Stimulated activated CD4-positive, alpha-beta T cell treated with anti-CD3 and anti-CD28 coated beads, Interleukin-12 subunit alpha, Interleukin-12 subunit beta, amount 100 ng/mL, for 4 hours (primary cell): ENCODE measurements around the gene SLFN14.
"Not testable (repeated sequence)": the region's sequence is repeated elsewhere in the genome, so short reads cannot be mapped to it uniquely, and the experiment has no call there.

ENCODE experiments used
- DNase-seq: peaks from one replicate; pipeline ENCODE4 v3.0.0-alpha.2; 2020

SLFN14 gene

GRCh38 chr17:35560703-35561102 lies at the start of gene SLFN14:
Gene SLFN14, minus strand, starts transcription at chr17:35560819. Its CDS starts 2,757 bp downstream, at chr17:35558062.
- no peak for DNase-seq

GRCh38 chr17:35609831-35610230 lies 49.2 kb upstream of the SLFN14 start:
- no peak for DNase-seq

DNA sequence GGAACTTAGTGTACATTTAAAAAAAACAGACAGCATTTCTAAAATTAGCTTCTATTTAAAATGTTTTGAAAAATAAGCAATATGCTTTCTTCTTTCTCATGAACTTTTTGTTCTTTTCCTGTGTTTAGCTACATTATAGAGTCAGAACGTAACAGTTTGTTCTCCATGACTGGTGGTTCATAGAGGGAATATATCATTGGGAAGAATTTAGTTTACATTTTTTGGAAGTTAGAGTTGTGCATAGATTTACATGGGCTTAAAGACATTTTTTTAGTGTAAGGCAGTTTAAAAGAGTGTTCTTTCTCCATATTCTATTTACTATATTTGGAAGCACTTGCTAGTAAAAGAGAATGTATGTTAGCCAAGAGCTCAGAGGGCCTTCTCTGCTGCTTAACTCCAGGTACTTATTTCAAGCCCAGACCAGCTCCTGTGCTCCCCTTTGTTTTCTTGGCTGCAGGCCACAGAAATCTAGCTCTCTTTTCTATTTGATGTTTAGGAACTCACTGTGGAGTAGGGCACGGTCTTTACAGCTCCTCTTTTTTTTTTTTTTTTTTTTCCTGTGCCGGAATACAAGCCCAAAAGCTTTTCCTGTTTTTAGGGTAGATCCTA lies 46.7 kb upstream of the SLFN14 start:
- no peak for DNase-seq

- DNase-seq: no peak
Observed at GRCh38 chr17:35605678-35606077, 45.1 kb upstream of the SLFN14 start.

- no peak for DNase-seq
Observed at GRCh38 chr17:35603674-35604073, 43.1 kb upstream of the SLFN14 start.

- DNase-seq: no peak
Observed at GRCh38 chr17:35597604-35598003, 37.0 kb upstream of the SLFN14 start.

- DNase-seq: no peak
Observed at GRCh38 chr17:35596530-35597233, 36.1 kb upstream of the SLFN14 start.

- DNase-seq: no peak
Observed at GRCh38 chr17:35596072-35596471, 35.5 kb upstream of the SLFN14 start.

- no peak for DNase-seq
Observed at GRCh38 chr17:35588196-35588920, 27.7 kb upstream of the SLFN14 start.

GRCh38 chr17:35587074-35587961 lies 26.7 kb upstream of the SLFN14 start, which contains the start of gene AP2B1:
Gene AP2B1, plus strand, starts transcription at chr17:35587322. Its CDS starts 6,709 bp downstream, at chr17:35594031.
- DNase-seq: peak; percentile 94

- no peak for DNase-seq
Observed at GRCh38 chr17:35586569-35587073, 26.0 kb upstream of the SLFN14 start.

GRCh38 chr17:35584061-35584460 lies 23.4 kb upstream of the SLFN14 start:
- no peak for DNase-seq

- DNase-seq: no peak
Observed at GRCh38 chr17:35578929-35579432, 18.4 kb upstream of the SLFN14 start.

DNA sequence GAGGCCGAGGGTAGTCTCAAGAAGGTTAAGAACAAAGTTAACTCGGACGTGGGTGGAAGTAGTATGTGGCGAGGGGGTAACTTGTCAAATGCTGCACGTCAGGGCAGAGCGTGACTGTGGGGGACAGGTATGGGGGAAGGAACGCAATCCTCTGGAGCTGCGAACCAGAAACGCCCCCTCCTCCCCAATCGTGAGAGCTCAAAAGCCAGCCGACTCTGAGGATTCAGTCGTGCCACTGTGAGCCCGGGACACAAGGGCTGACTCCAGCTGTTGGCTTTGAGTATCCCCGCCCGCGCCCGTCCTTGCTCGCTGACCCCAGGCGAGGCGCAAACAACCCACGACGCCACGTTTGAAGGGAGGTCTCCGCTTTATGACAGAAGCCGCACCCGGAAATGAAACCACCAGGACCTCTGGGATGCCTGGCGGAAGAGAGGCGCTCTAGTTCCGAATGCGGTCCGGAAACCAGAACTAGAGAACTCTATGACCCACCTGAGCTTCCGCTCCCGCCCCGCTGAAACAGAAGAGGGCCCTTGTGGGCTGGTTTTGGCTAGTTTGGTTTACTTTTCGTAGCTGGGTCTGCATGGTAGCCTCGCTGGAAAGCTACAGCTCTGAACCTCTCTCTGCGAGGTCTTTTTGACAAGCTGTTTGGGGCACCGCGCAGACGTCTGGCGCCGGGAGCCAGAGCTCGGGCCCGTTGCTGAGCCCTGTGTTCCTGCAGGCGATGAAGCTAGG lies 17.7 kb upstream of the SLFN14 start, which contains the start of gene PEX12:
PEX12 (minus strand) TSS at position 375 of the 732 bp plus-strand sequence. CDS start 550 bp downstream, outside the sequence.
- DNase-seq: peak; percentile 79

DNA sequence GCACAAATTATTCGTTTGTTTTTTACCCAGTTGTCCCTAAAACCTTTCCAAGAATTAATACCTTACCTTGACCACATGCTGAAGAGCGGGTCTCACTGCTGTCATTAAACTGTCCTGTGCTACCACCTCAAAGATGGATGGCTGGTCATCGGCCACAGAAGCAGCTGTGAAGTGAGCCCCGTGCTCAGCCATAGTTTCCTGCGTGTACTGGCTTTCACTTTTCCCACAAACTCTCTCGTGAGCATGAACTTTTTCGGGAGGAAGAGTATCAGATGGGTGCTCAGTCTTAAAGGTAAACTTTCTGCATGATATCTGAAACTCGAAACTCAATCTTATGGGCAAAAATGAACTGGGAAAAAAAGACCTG lies 17.2 kb upstream of the SLFN14 start:
- DNase-seq: no peak

- DNase-seq: no peak
Observed at GRCh38 chr17:35575759-35576158, 15.1 kb upstream of the SLFN14 start.

DNA sequence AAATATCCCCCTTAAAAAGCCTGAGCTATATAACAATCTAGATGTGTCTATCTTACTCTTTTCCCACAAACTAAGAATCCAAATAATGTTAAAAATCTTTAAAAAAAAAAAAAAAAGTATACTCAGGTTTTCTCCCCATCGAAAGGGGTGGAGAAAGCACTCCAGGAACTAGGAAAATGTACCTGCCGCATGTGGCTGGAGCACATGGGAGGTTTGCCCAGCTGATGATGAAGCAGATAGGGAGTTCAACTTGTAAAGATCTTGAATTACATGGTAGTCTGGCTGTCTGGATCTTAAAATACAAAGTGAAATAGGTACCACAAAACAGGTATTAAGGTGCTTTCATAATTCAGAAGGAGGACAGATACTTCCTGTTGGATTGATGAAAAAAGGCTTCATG lies 8.8 kb upstream of the SLFN14 start:
- DNase-seq: no peak

DNA sequence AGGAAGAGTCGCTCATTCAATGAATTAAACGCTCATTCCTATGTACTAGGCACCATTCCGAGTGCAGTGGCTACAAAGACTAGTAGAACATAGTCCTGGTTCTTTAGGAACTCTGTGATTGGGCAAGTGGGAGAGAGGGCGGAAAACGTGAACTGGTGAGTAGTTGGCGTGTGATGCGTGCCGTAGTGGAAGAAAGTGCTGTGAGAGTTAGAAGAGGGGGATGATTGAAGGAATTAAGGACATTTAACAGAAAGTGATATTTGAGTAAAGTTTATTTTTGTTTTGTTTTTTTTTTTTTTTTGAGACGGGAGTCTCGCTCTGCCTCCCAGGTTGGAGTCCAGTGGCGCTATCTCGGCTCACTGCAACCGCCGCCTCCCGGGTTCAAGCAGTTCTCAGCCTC lies 7.9 kb upstream of the SLFN14 start:
- peak; percentile 33 for DNase-seq

- DNase-seq: no peak
Observed at GRCh38 chr17:35566968-35567367, 6.3 kb upstream of the SLFN14 start.

DNA sequence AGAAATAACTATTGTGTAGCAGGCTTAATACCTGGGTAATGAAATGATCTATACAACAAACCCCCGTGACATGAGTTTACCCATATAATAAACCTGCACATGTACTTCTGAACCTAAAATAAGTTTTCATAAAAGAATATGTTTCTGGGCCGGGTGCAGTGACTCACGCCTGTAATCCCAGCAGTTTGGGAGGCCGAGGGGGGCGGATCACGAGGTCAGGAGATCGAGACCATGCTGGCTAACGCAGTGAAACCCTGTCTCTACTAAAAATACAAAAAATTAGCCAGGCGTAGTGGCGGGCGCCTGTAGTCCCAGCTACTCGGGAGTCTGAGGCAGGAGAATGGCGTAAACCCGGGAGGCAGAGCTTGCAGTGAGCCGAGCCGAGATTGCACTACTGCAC lies 2.6 kb upstream of the SLFN14 start:
- DNase-seq: not testable (repeated sequence)

DNA sequence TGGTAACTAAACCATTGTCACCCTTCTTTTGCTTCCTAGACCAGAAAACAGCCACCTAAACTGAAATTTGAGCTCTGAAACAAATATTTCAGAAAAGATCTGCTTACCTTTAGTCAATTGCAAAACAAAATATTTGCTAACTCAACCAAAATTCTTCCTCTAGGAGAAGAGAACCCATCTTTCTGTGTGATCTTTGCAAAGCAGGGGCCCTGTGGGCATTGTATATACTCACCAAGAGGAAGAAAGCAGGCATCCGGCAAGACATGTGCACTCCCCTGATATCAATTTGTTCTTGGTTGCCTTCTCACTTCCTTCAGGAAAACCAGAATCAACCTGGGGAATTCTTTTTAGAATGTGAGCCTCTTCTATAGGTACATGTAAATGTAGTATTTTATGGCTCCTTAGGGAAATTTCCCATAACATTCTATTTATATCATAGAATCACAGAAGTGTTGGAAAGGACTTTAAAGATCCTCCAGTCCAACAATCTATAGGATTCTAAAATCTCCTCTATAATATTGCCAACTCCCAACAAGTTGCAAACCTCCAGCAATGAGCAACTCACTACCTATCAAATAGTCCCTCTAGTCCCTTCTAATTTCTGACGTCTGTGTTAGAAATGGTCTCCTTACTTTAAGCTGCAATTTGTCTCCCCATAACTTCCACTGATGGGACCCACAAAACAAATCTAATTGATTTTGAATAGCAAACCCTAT lies 966 bp downstream of the SLFN14 start:
- DNase-seq: no peak
